PFSK-1 (cell line): ENCODE measurements around the gene HDAC4.

ENCODE experiments used
- FOXP2 ChIP-seq: optimal IDR thresholded peaks from 2 replicates; pipeline ENCODE3; 2011; ENCODE audit warnings: borderline replicate concordance, control low read depth, inconsistent platforms; ENCODE audit not compliant: insufficient read depth; ENCODE audit errors: extremely low read length, extremely low read depth
- POLR2AphosphoS5 ChIP-seq: IDR thresholded peaks from 2 replicates; pipeline ENCODE4 v1.6.1; 2012; ENCODE audit warnings: low read depth, mild to moderate bottlenecking, control low read depth, low read length, moderate library complexity
- REST ChIP-seq, 2 experiments: IDR thresholded peaks; 2 replicates each; pipeline versions ENCODE4 v1.6.1 to v1.8.0; 2011 to 2012; ENCODE audit warnings: low read depth in 2 of 2, low read length in 2 of 2, control low read depth in 1 of 2, inconsistent platforms in 1 of 2, mild to moderate bottlenecking in 1 of 2, moderate library complexity in 1 of 2; ENCODE audit not compliant: insufficient read depth in 1 of 2
- SIN3A ChIP-seq: IDR thresholded peaks from 2 replicates; pipeline ENCODE4 v1.6.1; 2012; ENCODE audit warnings: mild to moderate bottlenecking, low read length, moderate library complexity, borderline replicate concordance; ENCODE audit not compliant: insufficient read depth
- TAF1 ChIP-seq: IDR thresholded peaks from 2 replicates; pipeline ENCODE4 v1.6.1; 2012; ENCODE audit warnings: low read length, control low read depth, borderline replicate concordance; ENCODE audit not compliant: insufficient read depth

Gene HDAC4

DNA sequence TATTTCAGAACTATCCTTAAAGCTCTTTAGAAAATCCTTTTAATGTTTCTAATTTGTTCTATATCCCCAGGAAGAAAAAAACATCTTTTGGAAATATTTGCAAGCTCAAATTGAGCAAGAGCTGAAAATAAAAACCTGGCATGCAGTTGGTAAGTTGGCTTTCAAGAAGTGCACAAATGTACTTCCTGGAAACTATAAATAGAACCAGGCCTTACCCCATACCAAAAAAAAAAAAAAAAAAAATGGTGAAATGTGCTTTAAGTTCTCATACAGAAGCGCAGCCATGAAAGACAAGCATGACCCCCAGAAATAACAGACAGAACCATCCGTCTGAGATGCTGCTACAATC lies 178.5 kb downstream of the HDAC4 start:
- TF ChIP-seq POLR2AphosphoS5, result no peak
- no peak for TF ChIP-seq TAF1
- TF ChIP-seq FOXP2, result no peak
- TF ChIP-seq SIN3A, result no peak
- no peak for TF ChIP-seq REST (IDR thresholded peaks at IDR 0.05; ENCODE audit: insufficient read depth in 1 of 2, low read depth in 2 of 2, low read length in 2 of 2)

DNA sequence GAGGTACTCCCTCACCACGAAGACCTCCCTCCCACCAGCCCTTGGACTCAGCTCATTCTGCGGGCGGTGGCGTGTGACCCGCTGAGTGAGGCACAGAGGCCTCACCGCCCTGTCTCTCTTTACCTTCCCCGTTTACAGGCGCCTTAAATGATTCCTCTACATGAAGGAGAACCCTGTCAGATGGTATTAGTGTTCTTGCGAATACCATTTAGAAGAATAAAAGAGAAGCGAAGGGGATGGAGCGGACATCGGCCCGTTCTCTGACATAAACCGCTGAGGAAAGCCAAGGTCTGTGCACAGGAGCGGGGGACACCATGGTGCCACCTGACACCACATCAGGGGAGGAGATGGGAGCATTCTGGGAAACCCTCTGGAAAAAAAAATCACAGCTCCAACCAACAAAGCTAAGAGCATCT lies 179.8 kb downstream of the HDAC4 start:
- no peak for TF ChIP-seq FOXP2
- no peak for TF ChIP-seq TAF1
- no peak for TF ChIP-seq REST (IDR thresholded peaks at IDR 0.05; ENCODE audit: insufficient read depth in 1 of 2, low read depth in 2 of 2, low read length in 2 of 2)
- no peak for TF ChIP-seq POLR2AphosphoS5
- TF ChIP-seq SIN3A, result no peak

DNA sequence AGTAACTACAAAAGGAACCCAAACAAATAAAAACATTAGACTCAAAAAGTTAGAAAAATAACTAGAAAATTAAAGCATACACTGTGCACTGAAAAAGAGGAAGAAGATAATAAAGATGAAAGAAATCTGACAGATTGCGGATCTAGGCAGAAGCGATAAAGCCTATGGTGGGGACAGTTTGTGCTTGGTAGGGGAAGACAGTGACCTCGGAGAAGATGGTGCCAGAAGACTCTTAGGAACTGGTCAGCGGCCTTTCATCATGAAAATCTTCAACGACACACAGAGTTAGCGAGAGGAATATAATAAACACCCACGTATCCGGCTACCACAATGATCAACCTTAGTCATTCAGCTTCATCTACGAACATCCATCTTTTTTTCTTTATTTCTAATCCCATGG lies 180.5 kb downstream of the HDAC4 start:
- no peak for TF ChIP-seq TAF1
- no peak for TF ChIP-seq SIN3A
- no peak for TF ChIP-seq FOXP2
- no peak for TF ChIP-seq REST (IDR thresholded peaks at IDR 0.05; ENCODE audit: insufficient read depth in 1 of 2, low read depth in 2 of 2, low read length in 2 of 2)
- no peak for TF ChIP-seq POLR2AphosphoS5

DNA sequence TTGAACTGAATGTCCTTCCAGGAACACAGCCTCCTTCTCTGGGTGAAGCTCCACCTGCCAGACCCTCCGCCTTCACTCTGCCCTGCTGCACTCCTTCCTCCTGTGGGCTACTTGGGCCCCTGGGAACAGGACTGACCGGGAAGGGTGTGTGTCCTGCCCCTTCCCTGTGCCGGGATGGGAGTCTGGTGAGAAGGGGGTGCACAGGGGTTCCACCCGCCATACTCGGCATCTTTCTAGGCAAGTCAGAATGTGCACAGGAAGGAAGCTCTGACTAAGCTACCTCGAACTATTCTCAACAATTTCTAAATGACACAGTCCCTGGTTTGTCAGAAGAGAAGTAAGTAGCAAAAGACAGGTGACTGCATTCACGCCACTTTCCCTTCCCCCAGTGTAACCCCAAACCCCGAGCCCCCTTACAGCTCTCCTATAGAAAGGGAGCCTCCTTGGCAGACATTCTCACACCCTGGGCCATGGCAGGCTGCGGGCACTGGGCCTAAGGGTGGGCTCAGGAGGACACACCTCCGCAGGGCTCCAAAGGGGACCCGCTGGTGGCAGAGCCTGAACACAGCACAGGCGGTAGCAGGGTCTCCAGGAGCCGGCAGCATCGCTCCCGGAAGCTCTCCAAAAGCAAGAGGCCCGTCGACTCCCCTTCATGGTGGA lies 184.1 kb downstream of the HDAC4 start:
- TF ChIP-seq POLR2AphosphoS5 (no peak), FOXP2 (no peak), REST (IDR thresholded peaks at IDR 0.05; ENCODE audit: insufficient read depth in 1 of 2, low read depth in 2 of 2, low read length in 2 of 2) (no peak), TAF1 (no peak), SIN3A (no peak)

DNA sequence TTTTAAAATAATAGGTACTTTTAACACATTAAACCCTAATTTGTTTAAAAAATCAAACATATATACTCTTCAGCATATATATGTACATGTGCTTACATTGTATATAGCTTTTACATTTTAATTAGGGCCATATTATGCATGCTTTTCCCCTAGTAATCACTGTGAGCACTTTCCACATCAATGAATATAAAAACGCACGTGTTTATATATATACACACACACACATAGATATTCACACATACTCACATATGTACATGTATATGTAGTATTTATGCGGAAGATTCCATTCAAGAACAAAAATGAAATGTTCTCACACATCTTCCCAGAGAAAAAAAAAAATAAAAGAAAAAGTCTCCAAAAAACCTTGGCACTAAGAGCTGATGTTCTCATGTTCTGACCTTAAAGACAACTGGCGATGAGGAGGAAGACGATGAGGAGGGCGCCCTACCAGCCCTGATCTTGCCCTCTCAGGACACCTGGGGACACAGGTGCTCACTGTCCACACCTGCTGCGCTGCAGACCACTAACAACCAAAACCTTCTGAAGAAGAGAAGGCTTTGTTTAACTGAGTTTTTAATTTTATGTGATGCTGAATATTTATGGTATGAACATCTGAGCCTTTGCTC lies 184.7 kb downstream of the HDAC4 start:
- TF ChIP-seq FOXP2 (no peak), REST (IDR thresholded peaks at IDR 0.05; ENCODE audit: insufficient read depth in 1 of 2, low read depth in 2 of 2, low read length in 2 of 2) (no peak), SIN3A (no peak), TAF1 (no peak), POLR2AphosphoS5 (no peak)
